SH-SY5Y (cell line): ENCODE data around the gene ETFA.

Experiments used
- GATA2 ChIP-seq: IDR thresholded peaks from 2 replicates; pipeline ENCODE4 v1.6.1; 2011; ENCODE audit warnings: mild to moderate bottlenecking, low read depth, low read length
- GATA3 ChIP-seq: IDR thresholded peaks from 2 replicates; pipeline ENCODE4 v1.6.1; 2011; ENCODE audit warnings: low read depth, mild to moderate bottlenecking, low read length, moderate library complexity

GRCh38 chr15:76179023-76179422, 132.2 kb downstream of the ETFA start:
- TF ChIP-seq GATA2 (no peak), GATA3 (no peak)
